Measurements from ENCODE around the gene ACOXL. TPM values are rescaled to one million over a fixed set of nuclear protein-coding genes. Genes with fewer than 3 reads are reported as not detected.

The ACOXL gene
- total RNA-seq, 2 donors from 2014 or later = 11.7 to 12.3 TPM

DNA sequence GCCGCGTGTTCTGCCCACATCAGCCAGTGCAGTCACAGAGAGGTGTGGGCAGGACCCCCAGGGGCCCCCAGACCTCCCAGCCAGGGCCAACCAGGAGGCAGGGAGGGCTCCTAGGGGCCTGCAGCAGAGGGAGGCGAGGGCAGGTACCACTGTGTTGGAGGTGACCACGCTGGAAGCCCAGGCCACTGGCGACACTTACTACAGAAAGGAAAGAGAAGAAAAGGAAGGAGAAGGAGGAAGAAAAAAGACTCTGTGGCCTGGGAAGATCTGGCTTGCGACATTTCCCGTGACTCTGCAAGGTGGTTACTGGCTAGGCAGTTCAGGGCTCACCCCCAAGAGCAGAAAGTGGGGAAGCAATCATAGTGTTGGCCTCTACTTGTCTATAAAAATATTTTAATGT, 290.3 kb downstream of the ACOXL start:
- Mint-ChIP-seq H3K27me3 (ENCODE audit: insufficient read depth) (no peaks in the 10 kb centered on the region), H3K36me3 (ENCODE audit: low read depth) (peaks cover 2% of the 10 kb centered on the region), H3K9me3 (no peaks in the 10 kb centered on the region), H3K4me1 (no peaks in the 10 kb centered on the region), H3K27ac (no peak overlapping the region), H3K4me3 (no peak overlapping the region)
- no peaks in the 10 kb centered on the region for H3K27me3 ChIP-seq (ENCODE audit: control insufficient read depth, insufficient read depth, low read length, poor library complexity, severe bottlenecking)
- DNase-seq = no peak
- WGBS, 2 experiments (ENCODE audit: insufficient coverage in 1 of 2, insufficient read length in 1 of 2) = 91% methylated on average over 7 of the region's 7 CpGs
- no peak overlapping the region for H3K4me3 ChIP-seq (ENCODE audit: low read length)
- H3K27ac ChIP-seq (ENCODE audit: low read depth, low read length) = no peak overlapping the region
- no peaks in the 10 kb centered on the region for H3K36me3 ChIP-seq (ENCODE audit: control insufficient read depth, insufficient read depth, low read length)
- H3K4me1 ChIP-seq (ENCODE audit: control insufficient read depth, insufficient read depth, low read length) = no peaks in the 10 kb centered on the region
- TF ChIP-seq CTCF (conservative IDR thresholded peaks at IDR 0.05) = no peak
- no peaks in the 10 kb centered on the region for H3K9me3 ChIP-seq (ENCODE audit: control insufficient read depth, low read length)
- no peak overlapping the region for H3K9ac ChIP-seq (ENCODE audit: extremely low read depth, low read length, poor library complexity, severe bottlenecking)

GRCh38 chr2:111024496-111024895, 292.1 kb downstream of the ACOXL start:
- H3K4me1 ChIP-seq (ENCODE audit: control insufficient read depth, insufficient read depth, low read length) = no peaks in the 10 kb centered on the region
- H3K27me3 Mint-ChIP-seq (ENCODE audit: insufficient read depth) = no peaks in the 10 kb centered on the region
- H3K9ac ChIP-seq (ENCODE audit: extremely low read depth, low read length, poor library complexity, severe bottlenecking) = no peak overlapping the region
- no peak for DNase-seq
- H3K27ac ChIP-seq (ENCODE audit: low read depth, low read length) = no peak overlapping the region
- H3K4me1 Mint-ChIP-seq = peaks cover 2% of the 10 kb centered on the region
- H3K27ac Mint-ChIP-seq = no peak overlapping the region
- H3K9me3 ChIP-seq (ENCODE audit: control insufficient read depth, low read length) = no peaks in the 10 kb centered on the region
- 89 to 93% methylated on average over 1 to 3 of the region's 4 CpGs for WGBS, 2 experiments (ENCODE audit: insufficient coverage in 1 of 2, insufficient read length in 1 of 2)
- H3K36me3 ChIP-seq (ENCODE audit: control insufficient read depth, insufficient read depth, low read length) = no peaks in the 10 kb centered on the region
- H3K9me3 Mint-ChIP-seq = peaks cover 7% of the 10 kb centered on the region
- H3K36me3 Mint-ChIP-seq (ENCODE audit: low read depth) = peaks cover 7% of the 10 kb centered on the region
- H3K4me3 Mint-ChIP-seq = no peak overlapping the region
- no peak for TF ChIP-seq CTCF (conservative IDR thresholded peaks at IDR 0.05)
- H3K27me3 ChIP-seq (ENCODE audit: control insufficient read depth, insufficient read depth, low read length, poor library complexity, severe bottlenecking) = no peaks in the 10 kb centered on the region
- no peak overlapping the region for H3K4me3 ChIP-seq (ENCODE audit: low read length)

GRCh38 chr2:111025288-111025687, 292.9 kb downstream of the ACOXL start:
- Histone ChIP-seq H3K27me3 (ENCODE audit: control insufficient read depth, insufficient read depth, low read length, poor library complexity, severe bottlenecking) (no peaks in the 10 kb centered on the region), H3K36me3 (ENCODE audit: control insufficient read depth, insufficient read depth, low read length) (no peaks in the 10 kb centered on the region), H3K27ac (ENCODE audit: low read depth, low read length) (no peak overlapping the region), H3K4me1 (ENCODE audit: control insufficient read depth, insufficient read depth, low read length) (no peaks in the 10 kb centered on the region), H3K4me3 (ENCODE audit: low read length) (no peak overlapping the region), H3K9me3 (ENCODE audit: control insufficient read depth, low read length) (no peaks in the 10 kb centered on the region), H3K9ac (ENCODE audit: extremely low read depth, low read length, poor library complexity, severe bottlenecking) (no peak overlapping the region)
- Mint-ChIP-seq H3K27me3 (ENCODE audit: insufficient read depth) (no peaks in the 10 kb centered on the region), H3K9me3 (peaks cover 7% of the 10 kb centered on the region), H3K27ac (no peak overlapping the region), H3K4me3 (no peak overlapping the region), H3K36me3 (ENCODE audit: low read depth) (peaks cover 7% of the 10 kb centered on the region), H3K4me1 (peaks cover 10% of the 10 kb centered on the region)
- 83 to 96% methylated on average over 1 to 4 of the region's 4 CpGs for WGBS, 2 experiments (ENCODE audit: insufficient coverage in 1 of 2, insufficient read length in 1 of 2)
- no peak for TF ChIP-seq CTCF (conservative IDR thresholded peaks at IDR 0.05)
- DNase-seq = no peak
